Stimulated activated CD4-positive, alpha-beta T cell treated with anti-CD3 and anti-CD28 coated beads, TNF-alpha, amount 100 ng/mL, for 48 hours (primary cell): Measurements from ENCODE around the gene ANKZF1.
A peak's percentile ranks its signal among the peaks of the same experiment; 100 is the strongest.
"Not testable (repeated sequence)": the region's sequence is repeated elsewhere in the genome, so short reads cannot be mapped to it uniquely, and the experiment has no call there.

Source experiments
- DNase-seq, 3 donors: peaks; one replicate each; pipeline ENCODE4 v3.0.0-alpha.2; 2020; ENCODE audit warnings: low read depth in 3 of 3

Gene ANKZF1, protein sequence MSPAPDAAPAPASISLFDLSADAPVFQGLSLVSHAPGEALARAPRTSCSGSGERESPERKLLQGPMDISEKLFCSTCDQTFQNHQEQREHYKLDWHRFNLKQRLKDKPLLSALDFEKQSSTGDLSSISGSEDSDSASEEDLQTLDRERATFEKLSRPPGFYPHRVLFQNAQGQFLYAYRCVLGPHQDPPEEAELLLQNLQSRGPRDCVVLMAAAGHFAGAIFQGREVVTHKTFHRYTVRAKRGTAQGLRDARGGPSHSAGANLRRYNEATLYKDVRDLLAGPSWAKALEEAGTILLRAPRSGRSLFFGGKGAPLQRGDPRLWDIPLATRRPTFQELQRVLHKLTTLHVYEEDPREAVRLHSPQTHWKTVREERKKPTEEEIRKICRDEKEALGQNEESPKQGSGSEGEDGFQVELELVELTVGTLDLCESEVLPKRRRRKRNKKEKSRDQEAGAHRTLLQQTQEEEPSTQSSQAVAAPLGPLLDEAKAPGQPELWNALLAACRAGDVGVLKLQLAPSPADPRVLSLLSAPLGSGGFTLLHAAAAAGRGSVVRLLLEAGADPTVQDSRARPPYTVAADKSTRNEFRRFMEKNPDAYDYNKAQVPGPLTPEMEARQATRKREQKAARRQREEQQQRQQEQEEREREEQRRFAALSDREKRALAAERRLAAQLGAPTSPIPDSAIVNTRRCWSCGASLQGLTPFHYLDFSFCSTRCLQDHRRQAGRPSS

DNA sequence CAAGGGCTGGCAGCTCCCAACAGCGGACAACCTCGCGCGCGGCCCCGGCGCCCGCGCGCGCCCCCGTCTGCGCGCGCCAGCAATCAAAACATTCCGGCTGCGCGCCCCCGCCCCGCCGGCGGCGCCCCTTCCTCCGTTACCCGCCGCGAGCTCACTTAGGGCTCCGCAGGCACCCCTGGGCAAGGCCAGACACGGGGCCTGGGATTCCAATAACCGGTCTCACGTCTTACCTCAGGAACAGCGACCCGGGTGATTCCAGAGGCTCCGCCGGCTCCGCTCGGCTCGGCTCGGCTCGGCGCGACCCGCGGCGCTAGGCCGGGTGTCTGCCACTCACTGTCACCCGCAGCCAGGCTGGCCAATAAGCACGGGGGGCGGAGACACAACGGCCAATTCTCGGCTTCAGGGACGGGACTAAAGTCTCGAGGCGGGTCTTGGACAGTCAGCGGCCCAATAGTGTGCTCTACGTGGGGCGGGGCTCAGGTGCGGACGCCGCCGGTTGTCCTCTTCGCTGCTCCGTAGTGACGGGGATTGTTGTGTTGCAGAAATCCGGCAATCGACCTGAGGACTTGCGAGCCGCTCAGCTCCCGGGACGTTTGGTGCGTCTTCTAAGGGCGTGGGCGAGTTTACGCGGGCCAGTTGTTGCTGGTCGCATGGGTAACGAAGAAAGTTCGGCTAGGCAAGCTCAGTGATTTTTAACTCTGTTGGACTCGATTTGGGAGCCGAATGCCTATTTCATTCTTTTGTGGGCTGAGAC, at the start of gene ANKZF1, which contains the start of gene ATG9A:
Gene ANKZF1 (plus strand): TSS at position 502 of the 754 bp plus-strand sequence. CDS start 452 bp downstream, outside the sequence.
Gene ATG9A (minus strand): TSS at position 332 of the 754 bp plus-strand sequence. CDS start 1,612 bp downstream, outside the sequence.
- peak; percentile 95 to 99 (median 97) for DNase-seq

DNA sequence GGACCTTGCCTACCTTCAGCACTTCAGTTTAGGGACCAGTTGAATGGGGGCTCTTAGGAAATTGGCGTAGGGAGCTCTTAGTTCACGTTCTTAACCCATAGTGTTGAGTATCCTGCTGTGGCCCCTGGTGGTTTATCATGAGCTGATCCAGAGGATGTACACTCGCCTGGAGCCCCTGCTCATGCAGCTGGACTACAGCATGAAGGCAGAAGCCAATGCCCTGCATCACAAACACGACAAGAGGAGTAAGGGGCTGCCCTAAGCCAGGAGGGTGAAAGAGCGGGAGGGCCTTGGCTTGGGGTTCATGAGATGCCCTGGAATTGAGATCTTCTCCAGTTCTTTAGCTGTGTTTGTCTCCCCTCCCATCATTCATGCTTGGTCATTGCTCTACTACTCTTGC, 48.6 kb upstream of the ANKZF1 start:
- DNase-seq: no peak

DNA sequence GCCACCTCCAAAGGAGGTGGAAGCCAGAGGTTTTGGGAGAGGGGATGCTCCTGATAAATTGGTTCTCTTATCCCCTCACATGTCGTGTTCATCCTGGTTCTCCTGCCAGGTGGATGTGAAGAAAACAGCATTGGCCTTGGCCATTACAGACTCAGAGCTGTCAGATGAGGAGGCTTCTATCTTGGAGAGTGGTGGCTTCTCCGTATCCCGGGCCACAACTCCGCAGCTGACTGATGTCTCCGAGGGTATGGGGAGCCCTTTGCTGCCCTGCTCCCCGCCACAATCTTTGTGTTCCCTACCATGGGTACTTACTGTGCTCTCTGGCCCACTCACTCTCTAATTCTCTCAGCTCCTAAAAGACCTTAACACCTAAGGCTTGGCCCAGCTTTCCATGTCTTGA, 48.1 kb upstream of the ANKZF1 start:
- no peak for DNase-seq

DNA sequence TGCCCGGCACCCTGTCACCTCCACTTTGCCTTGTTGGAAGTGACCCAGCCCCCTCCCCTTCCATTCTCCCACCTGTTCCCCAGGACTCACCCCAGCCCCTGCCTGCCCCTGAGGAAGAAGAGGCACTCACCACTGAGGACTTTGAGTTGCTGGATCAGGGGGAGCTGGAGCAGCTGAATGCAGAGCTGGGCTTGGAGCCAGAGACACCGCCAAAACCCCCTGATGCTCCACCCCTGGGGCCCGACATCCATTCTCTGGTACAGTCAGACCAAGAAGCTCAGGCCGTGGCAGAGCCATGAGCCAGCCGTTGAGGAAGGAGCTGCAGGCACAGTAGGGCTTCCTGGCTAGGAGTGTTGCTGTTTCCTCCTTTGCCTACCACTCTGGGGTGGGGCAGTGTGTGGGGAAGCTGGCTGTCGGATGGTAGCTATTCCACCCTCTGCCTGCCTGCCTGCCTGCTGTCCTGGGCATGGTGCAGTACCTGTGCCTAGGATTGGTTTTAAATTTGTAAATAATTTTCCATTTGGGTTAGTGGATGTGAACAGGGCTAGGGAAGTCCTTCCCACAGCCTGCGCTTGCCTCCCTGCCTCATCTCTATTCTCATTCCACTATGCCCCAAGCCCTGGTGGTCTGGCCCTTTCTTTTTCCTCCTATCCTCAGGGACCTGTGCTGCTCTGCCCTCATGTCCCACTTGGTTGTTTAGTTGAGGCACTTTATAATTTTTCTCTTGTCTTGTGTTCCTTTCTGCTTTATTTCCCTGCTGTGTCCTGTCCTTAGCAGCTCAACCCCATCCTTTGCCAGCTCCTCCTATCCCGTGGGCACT, 47.1 kb upstream of the ANKZF1 start:
- no peak for DNase-seq

DNA sequence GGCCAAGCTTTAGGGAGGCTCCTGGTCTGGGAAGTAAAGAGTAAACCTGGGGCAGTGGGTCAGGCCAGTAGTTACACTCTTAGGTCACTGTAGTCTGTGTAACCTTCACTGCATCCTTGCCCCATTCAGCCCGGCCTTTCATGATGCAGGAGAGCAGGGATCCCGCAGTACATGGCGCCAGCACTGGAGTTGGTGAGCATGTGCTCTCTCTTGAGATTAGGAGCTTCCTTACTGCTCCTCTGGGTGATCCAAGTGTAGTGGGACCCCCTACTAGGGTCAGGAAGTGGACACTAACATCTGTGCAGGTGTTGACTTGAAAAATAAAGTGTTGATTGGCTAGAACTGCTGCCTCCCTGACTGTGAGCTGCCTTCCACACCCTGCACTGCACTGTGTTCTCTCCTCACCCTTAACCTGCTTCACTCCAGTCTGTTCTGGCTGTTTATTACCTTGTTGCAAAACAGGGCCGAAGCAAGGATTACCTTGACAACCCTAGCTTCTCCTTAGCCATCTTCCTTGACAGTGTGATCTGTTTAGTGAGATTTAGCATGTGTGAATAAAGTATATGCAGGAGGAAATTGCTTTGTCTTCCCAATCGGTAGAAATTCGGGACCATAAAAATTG, 46.3 kb upstream of the ANKZF1 start:
- DNase-seq: no peak

DNA sequence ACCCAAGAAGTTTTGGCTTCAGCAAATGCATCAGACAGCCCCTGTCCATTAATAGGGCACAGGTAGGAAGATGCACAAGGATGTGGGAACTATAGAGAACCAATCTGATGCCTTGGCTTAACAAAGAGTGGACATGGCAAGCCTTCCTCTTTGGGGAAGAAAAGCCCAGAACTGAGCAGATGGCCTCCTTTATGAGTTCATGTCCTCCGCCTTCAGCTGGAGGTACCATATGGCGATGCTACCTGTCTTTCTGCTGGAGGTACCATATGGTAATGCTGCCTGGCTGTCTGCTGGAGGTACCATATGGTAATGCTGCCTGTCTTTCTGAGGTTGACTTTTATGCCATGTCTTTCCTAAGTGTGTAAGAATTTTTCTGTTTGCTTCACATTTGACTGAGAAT, 45.5 kb upstream of the ANKZF1 start:
- no peak for DNase-seq

DNA sequence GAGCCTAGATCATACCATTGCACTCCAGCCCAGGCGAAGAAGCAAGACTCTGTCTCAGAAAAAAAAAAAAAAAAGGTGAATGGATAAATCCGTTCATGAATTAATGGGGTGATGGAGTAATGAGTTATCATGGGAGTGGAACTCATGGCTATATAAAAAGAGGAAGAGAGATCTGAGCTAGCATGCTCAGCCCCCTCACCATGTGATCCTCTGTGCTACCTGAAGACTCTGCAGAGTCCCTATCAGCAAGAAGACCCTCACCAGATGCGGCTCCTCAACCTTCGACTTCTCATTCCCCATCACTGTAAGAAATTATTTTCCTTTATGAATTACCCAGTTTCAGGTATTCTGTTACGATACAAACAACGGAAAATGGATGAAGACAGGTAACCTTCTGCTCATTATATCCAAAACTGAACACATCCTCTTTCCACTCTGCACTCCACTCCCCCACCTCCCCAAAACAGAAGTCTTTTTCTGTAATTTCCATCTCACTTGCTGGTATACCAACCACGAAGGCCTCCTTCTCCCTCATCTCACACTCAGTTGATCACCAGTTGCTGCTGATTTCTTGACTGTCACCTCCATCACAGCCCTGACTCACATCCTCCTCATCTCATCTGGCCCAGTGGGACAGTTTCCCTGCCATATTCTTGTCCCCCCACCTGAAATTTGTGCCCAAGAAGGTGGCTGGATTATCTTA, 42.7 kb upstream of the ANKZF1 start:
- peak in 1 of 3 donors; percentile 30 for DNase-seq

DNA sequence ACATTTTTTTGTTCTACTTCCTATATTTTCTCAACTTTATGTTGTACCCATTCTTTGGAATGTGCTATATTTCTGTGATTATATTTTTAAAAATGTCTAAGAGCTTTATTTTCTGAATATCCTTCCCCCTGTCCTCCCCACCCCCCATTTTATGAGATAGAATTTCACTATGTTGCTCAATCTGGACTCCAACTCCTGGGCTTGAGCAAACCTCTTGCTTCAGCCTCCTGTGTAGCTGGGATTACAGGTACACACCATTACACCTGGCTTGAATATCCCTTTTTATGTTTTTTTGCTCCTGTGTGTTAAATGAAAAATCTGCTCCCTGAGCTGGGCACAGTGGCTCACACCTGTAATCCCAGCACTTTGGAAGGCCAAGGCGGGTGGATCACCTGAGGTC, 32.2 kb upstream of the ANKZF1 start:
- DNase-seq: no peak

DNA sequence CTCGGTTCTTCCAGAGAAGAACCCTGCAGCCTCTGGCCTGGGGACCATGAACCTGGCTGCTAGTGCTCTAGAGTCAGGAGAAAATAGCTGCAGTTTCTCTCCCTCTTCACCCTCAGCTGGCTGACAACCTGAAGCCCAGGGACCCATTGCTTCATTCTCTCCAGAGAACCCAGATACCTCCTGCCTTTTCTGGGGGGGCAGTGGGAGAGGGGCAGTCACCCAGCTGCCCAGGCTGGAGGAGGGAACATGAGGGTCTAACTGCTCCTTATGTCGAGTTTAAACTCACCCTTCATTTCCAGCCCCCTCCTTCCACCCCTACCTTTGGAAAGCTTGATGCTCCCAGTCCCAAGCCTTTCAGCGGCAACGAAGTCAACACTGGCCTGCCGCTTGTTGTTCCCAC, 30.6 kb upstream of the ANKZF1 start:
- no peak for DNase-seq

DNA sequence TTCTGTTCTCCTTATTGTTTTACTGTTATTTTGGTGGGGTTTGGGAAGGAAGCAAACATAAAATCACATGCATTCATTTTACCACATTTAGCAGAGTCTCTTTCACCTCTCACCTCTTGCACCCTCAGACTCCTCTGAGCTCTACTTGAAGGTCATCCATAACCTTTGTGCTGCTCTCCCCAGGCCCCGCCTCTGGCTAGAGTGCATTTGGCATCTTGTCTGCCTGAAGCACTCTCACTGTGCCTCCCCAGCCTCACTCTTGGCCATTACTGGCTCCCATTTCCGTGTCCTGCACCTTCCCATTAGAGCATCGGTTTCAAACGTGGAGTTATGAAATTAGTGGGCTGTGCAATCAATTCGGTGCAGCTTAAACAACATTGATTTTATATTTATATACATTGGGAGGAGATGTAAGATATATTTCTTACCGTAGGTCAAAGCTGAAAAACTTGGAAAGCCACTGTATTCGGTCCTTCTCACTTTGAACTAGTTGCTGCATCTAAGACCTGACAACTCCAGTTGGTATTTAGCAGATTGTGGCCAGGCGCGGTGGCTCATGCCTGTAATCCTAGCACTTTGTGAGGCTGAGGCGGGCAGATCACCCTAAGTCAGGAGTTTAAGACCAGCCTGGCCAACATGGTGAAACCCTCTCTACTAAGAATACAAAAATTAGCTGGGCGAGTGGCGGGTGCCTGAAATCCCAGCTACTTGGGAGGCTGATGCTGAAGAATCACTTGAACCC, 30.0 kb upstream of the ANKZF1 start:
- DNase-seq: no peak

DNA sequence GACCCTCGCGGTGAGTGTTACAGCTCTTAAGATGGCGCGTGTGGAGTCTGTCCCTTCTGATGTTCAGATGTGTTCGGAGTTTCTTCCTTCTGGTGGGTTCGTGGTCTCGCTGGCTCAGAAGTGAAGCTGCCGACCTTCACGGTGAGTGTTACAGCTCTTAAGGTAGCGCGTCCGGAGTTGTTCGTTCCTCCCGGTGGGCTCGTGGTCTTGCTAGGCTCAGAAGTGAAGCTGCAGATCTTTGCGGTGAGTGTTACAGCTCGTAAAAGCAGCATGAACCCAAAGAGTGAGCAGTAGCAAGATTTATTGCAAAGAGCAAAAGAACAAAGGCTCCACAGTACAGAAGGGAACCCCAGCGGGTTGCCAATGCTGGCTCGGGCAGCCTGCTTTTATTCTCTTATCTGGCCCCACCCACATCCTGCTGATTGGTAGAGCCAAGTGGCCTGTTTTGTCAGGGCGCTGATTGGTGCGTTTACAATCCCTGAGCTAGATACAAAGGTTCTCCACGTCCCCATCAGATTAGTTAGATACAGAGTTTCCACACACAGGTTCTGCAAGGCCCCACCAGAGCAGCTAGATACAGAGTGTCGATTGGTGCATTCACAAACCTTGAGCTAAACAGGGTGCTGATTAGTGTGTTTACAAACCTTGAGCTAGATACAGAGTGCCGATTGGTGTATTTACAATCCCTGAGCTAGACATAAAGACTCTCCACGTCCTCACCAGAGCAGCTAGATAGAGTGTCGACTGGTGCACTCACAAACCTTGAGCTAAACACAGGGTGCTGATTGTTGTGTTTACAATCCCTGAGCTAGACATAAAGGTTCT, 28.9 kb upstream of the ANKZF1 start:
- DNase-seq: not testable (repeated sequence)

DNA sequence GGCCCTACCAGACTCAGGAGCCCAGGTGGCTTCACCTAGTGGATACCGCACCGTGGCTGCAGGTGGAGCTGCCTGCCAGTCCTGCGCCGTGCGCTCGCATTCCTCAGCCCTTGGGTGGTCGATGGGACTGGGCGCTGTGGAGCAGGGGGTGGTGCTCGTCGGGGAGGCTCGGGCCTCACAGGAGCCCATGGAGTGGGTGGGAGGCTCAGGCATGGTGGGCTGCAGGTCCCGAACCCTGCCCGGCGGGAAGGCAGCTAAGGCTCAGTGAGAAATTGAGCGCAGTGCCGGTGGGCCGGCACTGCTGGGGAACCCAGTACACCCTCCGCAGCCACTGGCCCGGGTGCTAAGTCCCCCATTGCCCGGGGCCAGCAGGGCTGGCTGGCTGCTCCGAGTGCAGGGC, 28.3 kb upstream of the ANKZF1 start:
- not testable (repeated sequence) for DNase-seq

DNA sequence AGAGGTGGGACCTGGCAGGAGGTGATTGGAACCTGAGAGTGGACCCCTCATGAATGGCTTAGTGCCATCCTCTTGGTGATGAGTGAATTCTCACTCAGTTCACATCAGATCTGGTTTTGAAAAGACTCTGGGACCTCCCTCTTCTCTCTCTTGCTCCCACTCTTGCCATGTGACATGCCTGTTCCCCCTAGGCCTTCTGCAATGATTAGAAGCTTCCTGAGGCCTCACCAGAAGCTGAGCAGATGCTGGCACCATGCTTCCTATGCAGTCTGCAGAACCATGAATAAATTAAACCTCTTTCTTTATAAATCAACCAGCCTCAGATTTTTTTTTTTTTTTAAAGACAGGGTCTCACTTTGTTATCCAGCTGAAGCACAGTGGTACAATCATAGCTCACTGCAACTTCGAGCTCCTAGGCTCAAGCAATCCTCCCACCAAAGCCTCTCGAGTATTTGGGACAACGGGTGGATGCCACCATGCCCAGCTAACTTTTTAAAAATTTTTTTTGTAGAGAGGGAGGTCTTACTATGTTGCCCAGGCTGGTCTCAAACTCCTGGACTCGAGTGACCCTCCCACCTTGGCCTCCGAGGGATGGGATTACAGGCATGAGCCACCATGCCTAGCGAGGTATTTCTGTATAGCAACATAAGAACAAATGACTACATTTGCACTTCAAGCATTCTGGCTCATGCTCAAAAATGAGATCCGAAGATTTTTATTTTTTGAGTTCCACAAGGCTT, 25.0 kb upstream of the ANKZF1 start:
- no peak for DNase-seq

DNA sequence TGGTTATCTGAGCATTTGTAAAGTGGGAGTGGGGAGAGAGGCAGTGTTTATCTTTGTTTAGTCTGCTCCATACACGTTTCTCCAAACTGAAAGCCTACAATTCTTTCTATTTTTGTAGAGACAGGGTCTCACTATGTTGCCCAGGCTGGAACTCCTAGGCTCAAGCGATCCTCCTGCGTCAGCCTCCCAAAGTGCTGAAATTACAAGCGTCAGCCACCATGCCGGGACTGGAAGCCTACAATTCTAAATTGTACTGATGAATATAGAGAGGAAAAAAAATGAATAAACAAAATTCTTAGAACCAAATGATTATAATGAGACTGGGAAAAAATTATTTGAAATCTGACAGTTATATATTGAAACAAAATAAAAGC, 24.5 kb upstream of the ANKZF1 start:
- no peak for DNase-seq

DNA sequence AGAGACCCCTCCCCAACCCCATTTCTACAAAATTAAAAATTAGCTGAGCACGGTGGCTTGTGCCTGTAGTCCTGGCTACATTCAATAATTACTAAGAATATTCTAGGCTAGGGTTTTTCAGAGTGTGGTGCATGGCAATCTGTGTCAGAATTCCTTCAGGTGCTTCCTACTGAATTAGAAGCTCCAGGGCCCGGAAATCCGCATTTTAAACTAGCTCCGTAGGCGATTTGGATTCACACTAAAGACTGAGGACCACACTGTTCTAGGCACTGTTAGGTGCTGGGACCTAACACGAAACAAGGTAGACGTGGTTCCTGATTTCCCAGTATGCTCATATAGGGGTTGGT, 23.7 kb upstream of the ANKZF1 start:
- DNase-seq: no peak

DNA sequence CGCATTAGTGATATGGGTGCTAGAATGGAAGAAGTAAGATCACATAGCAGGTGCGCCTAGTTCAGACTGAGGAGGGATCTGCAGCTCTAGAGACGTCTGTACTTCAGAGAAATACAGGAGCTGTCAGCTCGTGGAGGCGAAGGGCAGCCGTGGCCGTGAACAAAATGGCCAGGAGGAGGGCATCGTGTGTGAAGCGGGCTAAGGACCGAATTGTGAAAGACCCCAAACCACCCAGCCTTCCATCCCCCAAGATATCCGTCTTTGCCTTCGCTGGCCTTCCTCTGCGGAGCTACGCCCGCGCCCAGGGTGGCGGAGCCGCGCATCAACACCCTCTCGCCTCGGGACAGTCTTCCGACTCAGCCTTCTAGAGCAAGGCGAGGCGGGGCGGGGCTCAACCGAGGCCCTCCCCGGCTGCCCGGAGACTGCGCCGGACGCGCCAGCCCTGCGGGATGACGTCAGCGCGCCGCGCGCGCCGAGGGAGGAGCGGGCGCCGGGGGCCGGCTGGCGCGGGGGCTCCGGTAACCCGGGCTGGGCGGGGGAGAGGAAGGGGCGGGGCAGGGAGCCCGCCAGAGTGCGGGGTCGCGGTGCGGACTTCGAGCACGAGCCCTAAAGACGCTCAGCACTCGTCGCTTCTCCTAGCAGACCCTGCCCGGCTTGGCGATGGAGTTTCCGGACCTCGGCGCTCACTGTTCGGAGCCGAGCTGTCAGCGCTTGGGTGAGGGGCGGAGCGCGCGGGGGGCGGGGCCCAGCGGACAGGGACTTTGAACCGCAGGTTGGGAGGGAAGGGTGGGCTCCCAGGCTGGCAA, 23.1 kb upstream of the ANKZF1 start, which contains the start of gene ZFAND2B:
Gene ZFAND2B (plus strand): TSS at position 455 of the 806 bp plus-strand sequence. CDS start 206 bp downstream, at position 661.
- DNase-seq: peak; percentile 88 to 96 (median 91)
